H1 (cell line): Measurements from ENCODE around the gene TERB2. TPM values are rescaled to one million over a fixed set of nuclear protein-coding genes. Genes with fewer than 3 reads are reported as not detected.
"Not testable (repeated sequence)": the region's sequence is repeated elsewhere in the genome, so short reads cannot be mapped to it uniquely, and the experiment has no call there.

Experiments
- CTCF ChIA-PET: fragments of 300-600 bp; sonication (Branson Sonifier 250); formaldehyde crosslinking; loops from one replicate; lab custom pipeline; 2021; ENCODE audit not compliant: partially characterized antibody; lab: Charles Lee
- POLR2A ChIA-PET: fragments of 300-600 bp; sonication (Branson Sonifier 250); formaldehyde crosslinking; loops from one replicate; lab custom pipeline; 2021; ENCODE audit warnings: inconsistent platforms; ENCODE audit not compliant: partially characterized antibody; lab: Charles Lee
- DNase-seq, 2 experiments: peaks; one replicate each; pipeline versions ENCODE4 v3.0.0 to v3.0.0-alpha.2; 2010 to 2022; ENCODE audit warnings: low spot score in 2 of 2, low read depth in 1 of 2, mixed read lengths in 1 of 2
- FAIRE-seq: peaks from 2 replicates; lab custom pipeline; 2011; peaks lifted over from hg19 to GRCh38; lab: Jason Lieb, UNC
- H2AFZ ChIP-seq: 2 replicates; pipeline ENCODE4 v1.8.1; 2012; ENCODE audit warnings: low read length, inconsistent platforms
- H2AK5ac ChIP-seq: 2 replicates; pipeline ENCODE4 v1.6.1; 2013; ENCODE audit warnings: low read depth, low read length
- H2BK120ac ChIP-seq: replicated peaks from 2 replicates; pipeline ENCODE3; 2013; ENCODE audit warnings: low read depth, low read length, inconsistent platforms
- H2BK12ac ChIP-seq: 2 replicates; pipeline ENCODE4 v1.6.1; 2013; ENCODE audit warnings: low read depth, low read length
- H2BK15ac ChIP-seq: 2 replicates; pipeline ENCODE4 v1.6.1; 2013; ENCODE audit warnings: low read length
- H2BK20ac ChIP-seq: 2 replicates; pipeline ENCODE4 v1.6.1; 2013; ENCODE audit warnings: low read length
- H2BK5ac ChIP-seq: 2 replicates; pipeline ENCODE4 v1.6.1; 2013; ENCODE audit warnings: low read depth, low read length
- H3K14ac ChIP-seq: 2 replicates; pipeline ENCODE4 v1.6.1; 2013; ENCODE audit warnings: inconsistent platforms; ENCODE audit not compliant: insufficient read length
- H3K18ac ChIP-seq: 2 replicates; pipeline ENCODE4 v1.6.1; 2013; ENCODE audit warnings: low read length; ENCODE audit errors: extremely low read depth
- H3K23ac ChIP-seq: 2 replicates; pipeline ENCODE4 v1.6.1; 2013; ENCODE audit warnings: inconsistent platforms; ENCODE audit not compliant: insufficient read length
- H3K23me2 ChIP-seq: 2 replicates; pipeline ENCODE4 v1.6.1; 2013; ENCODE audit warnings: low read depth, low read length
- H3K27ac ChIP-seq: 2 replicates; pipeline ENCODE4 v1.6.1; 2011; ENCODE audit warnings: low read depth, low read length, inconsistent platforms
- H3K27me3 ChIP-seq, 4 experiments: replicated peaks in 1 of 4; 1 replicate in 1 of 4; 2 replicates in 3 of 4; pipeline versions ENCODE4 v1.6.1 to v1.8.1; 2011 to 2013; ENCODE audit warnings: low read length in 3 of 4, mild to moderate bottlenecking in 3 of 4, inconsistent platforms in 2 of 4, mixed read lengths in 2 of 4, moderate library complexity in 1 of 4; ENCODE audit not compliant: control insufficient read depth in 3 of 4, insufficient read depth in 3 of 4; ENCODE audit errors: extremely low read depth in 1 of 4
- H3K36me3 ChIP-seq, 4 experiments: 2 replicates each; pipeline versions ENCODE4 v1.6.1 to v1.8.1; 2011 to 2013; ENCODE audit warnings: mild to moderate bottlenecking in 4 of 4, low read length in 3 of 4, moderate library complexity in 2 of 4, control low read depth in 1 of 4, inconsistent platforms in 1 of 4; ENCODE audit not compliant: insufficient read depth in 4 of 4, control insufficient read depth in 2 of 4
- H3K4ac ChIP-seq: replicated peaks from 2 replicates; pipeline ENCODE3; 2013; ENCODE audit warnings: low read length, low read depth, mixed read lengths, inconsistent platforms; ENCODE audit not compliant: insufficient read length
- H3K4me1 ChIP-seq, 4 experiments: replicated peaks in 1 of 4; 1 replicate in 1 of 4; 2 replicates in 3 of 4; pipeline versions ENCODE4 v1.6.1 to v1.8.1; 2011 to 2013; ENCODE audit warnings: low read length in 3 of 4, inconsistent platforms in 2 of 4, mixed read lengths in 1 of 4; ENCODE audit not compliant: insufficient read depth in 4 of 4, control insufficient read depth in 3 of 4
- H3K4me2 ChIP-seq, 2 experiments: 2 replicates each; pipeline versions ENCODE4 v1.6.1 to v1.8.1; 2011 to 2013; ENCODE audit warnings: low read depth in 2 of 2, low read length in 2 of 2, control low read depth in 1 of 2, inconsistent platforms in 1 of 2, mild to moderate bottlenecking in 1 of 2; ENCODE audit not compliant: insufficient read depth in 1 of 2
- H3K4me3 ChIP-seq, 4 experiments: fragments of 200-600, 300-600 bp in 1 of 4; sonication (generic), shearing (Covaris generic), sonication (Bioruptor Twin) in 1 of 4; 2 replicates each; pipeline versions ENCODE4 v1.5.1 to v1.8.1; 2011 to 2016; ENCODE audit warnings: low read length in 4 of 4, low read depth in 3 of 4, control low read depth in 2 of 4, inconsistent platforms in 2 of 4, mild to moderate bottlenecking in 2 of 4, mixed read lengths in 1 of 4, moderate library complexity in 1 of 4; ENCODE audit not compliant: insufficient read depth in 2 of 4; ENCODE audit errors: extremely low read depth in 1 of 4
- H3K56ac ChIP-seq: replicated peaks from 2 replicates; pipeline ENCODE3; 2013; ENCODE audit warnings: low read depth, mild to moderate bottlenecking, mixed read lengths, low read length, inconsistent platforms; ENCODE audit not compliant: insufficient read length
- H3K79me1 ChIP-seq: 2 replicates; pipeline ENCODE4 v1.6.1; 2013; ENCODE audit warnings: low read depth, low read length, control low read depth
- H3K79me2 ChIP-seq, 2 experiments: 2 replicates each; pipeline versions ENCODE4 v1.6.1 to v1.8.1; 2012 to 2013; ENCODE audit warnings: low read length in 2 of 2, mild to moderate bottlenecking in 2 of 2, inconsistent platforms in 1 of 2; ENCODE audit not compliant: insufficient read depth in 2 of 2, control insufficient read depth in 1 of 2
- H3K9ac ChIP-seq, 4 experiments: replicated peaks in 1 of 4; 1 replicate in 1 of 4; 2 replicates in 3 of 4; pipeline versions ENCODE4 v1.6.1 to v1.8.1; 2011 to 2013; ENCODE audit warnings: low read depth in 3 of 4, low read length in 3 of 4, control low read depth in 2 of 4, mild to moderate bottlenecking in 2 of 4, moderate library complexity in 2 of 4, inconsistent platforms in 1 of 4; ENCODE audit errors: extremely low read depth in 1 of 4
- H3K9me3 ChIP-seq, 2 experiments: 2 replicates each; pipeline versions ENCODE4 v1.6.1 to v1.8.1; 2012 to 2013; ENCODE audit warnings: mild to moderate bottlenecking in 2 of 2, moderate library complexity in 2 of 2, control low read depth in 1 of 2, inconsistent platforms in 1 of 2, low read depth in 1 of 2, low read length in 1 of 2, mixed read lengths in 1 of 2; ENCODE audit not compliant: insufficient read depth in 2 of 2
- H4K20me1 ChIP-seq, 2 experiments: replicated peaks in 1 of 2; 2 replicates each; pipeline versions ENCODE3 to v1.8.1; 2011 to 2013; ENCODE audit warnings: inconsistent platforms in 2 of 2, low read length in 2 of 2, mild to moderate bottlenecking in 1 of 2; ENCODE audit not compliant: insufficient read depth in 2 of 2, control insufficient read depth in 1 of 2
- H4K5ac ChIP-seq: 2 replicates; pipeline ENCODE4 v1.6.1; 2013; ENCODE audit warnings: low read length, low read depth, mixed read lengths, inconsistent platforms; ENCODE audit not compliant: insufficient read length
- H4K8ac ChIP-seq: 2 replicates; pipeline ENCODE4 v1.8.0; 2013; ENCODE audit warnings: mild to moderate bottlenecking, moderate library complexity, low read length, inconsistent platforms; ENCODE audit not compliant: insufficient read depth; ENCODE audit errors: extremely low read depth
- H4K91ac ChIP-seq: replicated peaks from 2 replicates; pipeline ENCODE3; 2013; ENCODE audit warnings: low read length, mixed read lengths, inconsistent platforms; ENCODE audit not compliant: insufficient read length
- WGBS, 2 experiments: shearing (Covaris generic) in 1 of 2; methylation state at CpG; one replicate each; pipeline versions ENCODE4 v1.1.6 to v1.1.7; 2013 to 2015; ENCODE audit warnings: low lambda C conversion rate in 2 of 2, mixed read lengths in 2 of 2, inconsistent platforms in 1 of 2, low coverage in 1 of 2, missing lambda C conversion rate in 1 of 2; ENCODE audit not compliant: insufficient replicate concordance in 2 of 2, insufficient coverage in 1 of 2, insufficient read length in 1 of 2; ENCODE audit errors: extremely low coverage in 1 of 2, missing lambda C conversion rate in 1 of 2; 5-methylcytosine and 5-hydroxymethylcytosine counted together
- polyA plus RNA-seq, 7 experiments: library from polyadenylated mRNA; depleted of rRNA in 3 of 7; stranded (reverse) in 5 of 7; unstranded in 2 of 7; fragments of >200 nt in 5 of 7; fragments of 200-250 nt in 2 of 7; gene quantifications; 1 replicate in 5 of 7; 2 replicates in 1 of 7; 4 replicates in 1 of 7; pipeline versions ENCODE4 v1.2.1 to v1.2.3, GENCODE V29; 2011 to 2013; ENCODE audit warnings: missing spikeins in 2 of 7, mixed read lengths in 2 of 7
- total RNA-seq: library from RNA; stranded (reverse); fragmentation: NEBNext Ultra II Directional; extraction: Animal tissue kit (Norgen Biotek cat#: 25700); gene quantifications from 2 replicates; pipeline ENCODE4 v1.2.1, GENCODE V29; 2021

Gene TERB2
- total and polyA plus RNA-seq, 2 of the 8 experiments (the other 6 are each of a cell fraction or from before 2014, with no cell fraction given), result not detected

DNA sequence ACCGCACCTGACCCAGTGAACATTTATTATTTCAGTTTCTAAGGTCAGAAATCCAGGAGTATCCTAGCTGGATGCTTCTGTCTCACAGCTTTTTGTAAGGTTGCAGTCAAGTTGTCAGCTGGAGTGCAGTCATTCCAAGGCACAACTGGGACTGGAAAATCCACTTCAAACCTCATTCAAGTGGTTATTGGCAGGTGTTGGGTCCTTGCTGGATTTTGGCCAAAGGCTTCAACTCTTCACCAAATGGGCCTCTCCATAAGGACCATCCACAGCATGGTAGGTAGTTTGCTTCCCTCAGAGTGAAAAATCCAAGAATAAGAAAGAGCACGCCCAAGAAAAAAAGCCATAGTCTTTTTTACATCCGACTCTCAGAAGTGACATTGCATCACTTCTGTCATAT, 19.7 kb downstream of the TERB2 start:
- H3K18ac ChIP-seq, H2BK120ac ChIP-seq, DNase-seq, H3K4me3 ChIP-seq, H2BK15ac ChIP-seq, H3K9me3 ChIP-seq, H3K9ac ChIP-seq, H4K8ac ChIP-seq, CTCF ChIA-PET, H3K4ac ChIP-seq, H2BK20ac ChIP-seq, H4K5ac ChIP-seq, H3K27me3 ChIP-seq, H3K23me2 ChIP-seq, H2AK5ac ChIP-seq, H3K79me2 ChIP-seq, H3K36me3 ChIP-seq, H2BK5ac ChIP-seq, H3K79me1 ChIP-seq, H3K4me2 ChIP-seq, H4K91ac ChIP-seq, H3K14ac ChIP-seq, H4K20me1 ChIP-seq, H3K56ac ChIP-seq, H3K23ac ChIP-seq, H2BK12ac ChIP-seq, H2AFZ ChIP-seq, H3K4me1 ChIP-seq, POLR2A ChIA-PET, H3K27ac ChIP-seq: not testable (repeated sequence)
- FAIRE-seq, result peak; percentile 69
- 79% methylated on average over 3 of the region's 3 CpGs; no CpG with 5 or more reads in 1 of the 2 experiments for WGBS, 2 experiments

DNA sequence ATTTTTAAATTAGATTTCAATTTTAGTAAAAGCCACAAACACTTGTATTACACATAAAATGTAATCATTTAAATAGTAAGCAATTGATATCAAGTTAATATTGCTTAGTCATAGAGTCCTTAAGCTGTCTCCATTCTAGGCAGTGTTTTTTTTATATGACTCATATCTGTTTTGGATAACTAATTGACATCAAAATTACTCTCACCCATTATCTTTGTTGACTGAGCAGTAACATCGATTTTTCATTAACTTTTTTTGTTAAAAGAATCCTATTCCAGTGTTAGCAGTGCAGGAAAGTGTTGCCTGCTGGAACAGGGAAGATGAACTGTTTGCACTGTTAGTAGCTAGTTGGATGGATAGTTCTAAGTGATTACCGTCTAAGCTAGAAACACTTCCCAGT, 21.3 kb downstream of the TERB2 start:
- H2BK12ac ChIP-seq, H3K9ac ChIP-seq, H4K8ac ChIP-seq, POLR2A ChIA-PET, H3K56ac ChIP-seq, H3K23me2 ChIP-seq, H3K36me3 ChIP-seq, H2BK15ac ChIP-seq, H3K27ac ChIP-seq, H2AFZ ChIP-seq, H3K4me1 ChIP-seq, H3K18ac ChIP-seq, H3K4ac ChIP-seq, H4K20me1 ChIP-seq, FAIRE-seq, H4K91ac ChIP-seq, H4K5ac ChIP-seq, H3K4me3 ChIP-seq, H2BK5ac ChIP-seq, H3K27me3 ChIP-seq, DNase-seq, H2AK5ac ChIP-seq, H3K79me2 ChIP-seq, H2BK120ac ChIP-seq, H3K14ac ChIP-seq, H2BK20ac ChIP-seq, H3K23ac ChIP-seq, H3K9me3 ChIP-seq, H3K79me1 ChIP-seq, H3K4me2 ChIP-seq: not testable (repeated sequence)
- 86% methylated on average over 2 of the region's 2 CpGs; no CpG with 5 or more reads in 1 of the 2 experiments for WGBS, 2 experiments
- CTCF ChIA-PET, result interaction anchor here (0.6 to 1.1 kb wide), 2 partner anchors 58 to 336 kb away, joined by 3 read pairs; no protein-coding TSS in a partner anchor
